GM10248 (cell line): ENCODE data around the gene DNAH17.

Source experiments
- CTCF ChIA-PET: fragments of 300-600 bp; sonication (Branson Sonifier 250); formaldehyde crosslinking; extraction: SDS; loops from one replicate; lab custom pipeline; 2021; ENCODE audit warnings: antibody characterized with exemption; lab: Yijun Ruan, JAX
- POLR2A ChIA-PET: fragments of 350-650 bp; sonication (Branson Sonifier 250); formaldehyde crosslinking; extraction: SDS; loops from one replicate; lab custom pipeline; 2020; ENCODE audit warnings: antibody characterized with exemption; lab: Yijun Ruan, JAX
- DNase-seq: peaks from one replicate; pipeline ENCODE4 v3.0.0; 2012; ENCODE audit errors: extremely low spot score
- TF ChIP-seq, protein P1 (sequence below): IDR thresholded peaks from 2 replicates; pipeline ENCODE4 v1.5.1; 2012; ENCODE audit warnings: mild to moderate bottlenecking, low read depth; ENCODE audit errors: extremely low read depth, missing control alignments, control extremely low read depth

Gene DNAH17

DNA sequence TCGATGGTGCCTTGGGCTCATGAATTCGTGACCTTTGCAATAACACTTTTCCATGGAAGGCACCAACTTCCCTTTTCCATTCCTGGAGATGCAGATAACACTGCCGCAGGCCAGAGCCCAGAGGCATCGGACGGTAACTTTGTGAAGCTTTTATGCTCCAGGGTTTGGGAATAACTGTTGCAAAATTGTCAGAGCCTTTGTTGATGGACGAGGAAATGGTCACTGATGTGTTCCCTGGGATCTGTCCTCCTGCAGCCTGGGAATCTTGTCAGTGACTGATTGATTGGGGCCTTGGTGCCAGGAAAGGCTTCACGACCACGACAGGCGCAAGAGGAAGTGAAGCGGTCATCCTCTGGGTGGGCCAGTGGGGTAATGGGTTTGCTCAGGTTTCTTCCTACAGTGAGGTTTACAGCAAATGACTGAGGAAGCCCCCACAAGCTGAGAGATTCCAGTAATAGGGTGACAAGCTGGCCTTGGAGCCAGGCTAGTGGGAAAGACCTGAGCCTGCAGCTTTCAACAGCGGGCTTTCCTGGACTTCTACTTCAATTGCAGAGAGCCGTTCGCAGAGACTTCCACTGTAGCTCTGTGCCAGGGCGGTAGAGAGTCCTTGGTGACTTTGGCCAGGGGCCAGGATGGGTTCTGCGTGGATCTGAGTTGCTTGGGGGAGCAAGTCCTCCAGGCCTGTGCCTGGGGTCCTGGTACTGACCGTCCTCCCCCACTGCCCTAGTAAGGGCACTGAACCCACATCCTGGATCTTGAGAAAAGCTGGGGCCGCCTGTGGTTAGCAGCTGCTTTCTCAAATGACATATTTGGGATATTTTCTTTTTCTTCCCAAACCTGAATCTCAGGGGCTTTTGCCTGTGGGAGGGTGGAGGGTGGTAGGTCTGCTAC is 161.1 kb downstream of the DNAH17 start:
- TF ChIP-seq, protein P1, sequence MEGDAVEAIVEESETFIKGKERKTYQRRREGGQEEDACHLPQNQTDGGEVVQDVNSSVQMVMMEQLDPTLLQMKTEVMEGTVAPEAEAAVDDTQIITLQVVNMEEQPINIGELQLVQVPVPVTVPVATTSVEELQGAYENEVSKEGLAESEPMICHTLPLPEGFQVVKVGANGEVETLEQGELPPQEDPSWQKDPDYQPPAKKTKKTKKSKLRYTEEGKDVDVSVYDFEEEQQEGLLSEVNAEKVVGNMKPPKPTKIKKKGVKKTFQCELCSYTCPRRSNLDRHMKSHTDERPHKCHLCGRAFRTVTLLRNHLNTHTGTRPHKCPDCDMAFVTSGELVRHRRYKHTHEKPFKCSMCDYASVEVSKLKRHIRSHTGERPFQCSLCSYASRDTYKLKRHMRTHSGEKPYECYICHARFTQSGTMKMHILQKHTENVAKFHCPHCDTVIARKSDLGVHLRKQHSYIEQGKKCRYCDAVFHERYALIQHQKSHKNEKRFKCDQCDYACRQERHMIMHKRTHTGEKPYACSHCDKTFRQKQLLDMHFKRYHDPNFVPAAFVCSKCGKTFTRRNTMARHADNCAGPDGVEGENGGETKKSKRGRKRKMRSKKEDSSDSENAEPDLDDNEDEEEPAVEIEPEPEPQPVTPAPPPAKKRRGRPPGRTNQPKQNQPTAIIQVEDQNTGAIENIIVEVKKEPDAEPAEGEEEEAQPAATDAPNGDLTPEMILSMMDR: no peak
- ChIA-PET CTCF (interaction anchor here (0.7 to 2.6 kb wide), 9 partner anchors 9 to 165 kb away, joined by 3 to 14 read pairs (median 4); no protein-coding TSS in a partner anchor), POLR2A (interaction anchor here (0.5 kb wide), 1 partner anchor 109 kb away, joined by 3 read pairs; no protein-coding TSS in a partner anchor)
- no peak for DNase-seq

DNA sequence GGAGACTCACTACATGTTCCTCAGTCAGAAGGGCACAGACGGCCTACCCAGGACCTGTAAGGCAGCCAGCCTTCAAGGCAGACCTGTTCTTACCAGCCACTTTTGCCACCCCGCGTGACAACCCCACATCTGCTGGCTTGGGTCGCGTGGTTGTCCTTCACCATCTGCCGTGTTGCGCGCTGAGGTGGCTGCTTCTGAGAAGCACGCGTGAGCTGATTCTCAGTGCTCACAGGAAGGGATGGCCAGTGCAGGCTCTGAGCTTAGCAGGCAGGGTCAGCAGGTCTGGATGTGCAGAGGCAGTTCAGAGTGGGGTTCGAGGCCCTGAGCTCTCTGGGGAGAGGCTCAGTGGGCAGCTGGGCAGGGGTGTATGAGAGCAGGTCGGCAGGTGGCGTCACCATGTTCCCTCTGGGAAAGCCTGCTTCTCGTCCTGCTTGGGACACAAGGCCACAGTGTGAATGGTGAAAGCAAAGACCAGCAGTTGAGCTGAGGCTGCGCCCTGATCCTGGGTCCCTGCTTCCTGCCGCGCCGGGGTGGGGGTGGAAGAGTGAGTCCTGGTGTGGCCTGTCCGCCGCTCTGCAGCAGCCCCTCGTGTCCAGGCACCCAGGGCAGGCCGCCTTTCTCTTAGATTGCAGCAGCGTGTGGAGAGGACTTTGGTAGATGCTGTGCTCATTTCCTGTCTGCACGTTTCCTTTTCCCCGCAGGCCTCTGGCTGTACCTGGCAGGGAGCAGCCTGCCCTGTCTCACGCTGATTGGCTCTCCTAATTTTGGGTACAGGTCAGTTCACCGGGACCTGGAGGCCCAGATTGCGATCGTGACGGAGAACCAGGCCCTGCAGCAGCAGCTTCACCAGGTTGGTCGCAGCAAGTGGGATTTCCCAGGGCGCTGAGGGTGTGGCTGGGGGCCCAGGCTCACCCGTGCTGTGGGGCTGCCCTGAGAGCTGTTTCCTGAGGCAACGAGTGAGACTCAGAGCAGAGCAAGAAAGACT is 162.7 kb downstream of the DNAH17 start:
- no peak for DNase-seq
- ChIA-PET POLR2A (interaction anchor here (0.6 kb wide), 1 partner anchor 530 kb away, joined by 3 read pairs; no protein-coding TSS in a partner anchor), CTCF (interaction anchor here (1.3 to 1.9 kb wide), 2 partner anchors 24 to 164 kb away, joined by 3 to 6 read pairs; no protein-coding TSS in a partner anchor)
- TF ChIP-seq, protein P1: no peak

GRCh38 chr17:78412403-78412802 is 164.8 kb downstream of the DNAH17 start:
- CTCF ChIA-PET: interaction anchor here (1.0 to 3.5 kb wide), 4 partner anchors 9 to 24 kb away, joined by 3 to 24 read pairs (median 4); no protein-coding TSS in a partner anchor
- DNase-seq: no peak
- TF ChIP-seq, protein P1: peak; percentile 43
- POLR2A ChIA-PET: interaction anchor here (0.8 kb wide), 1 partner anchor 11 kb away, joined by 4 read pairs; no protein-coding TSS in a partner anchor

GRCh38 chr17:78411241-78411857 is 165.8 kb downstream of the DNAH17 start:
- no peak for DNase-seq
- TF ChIP-seq, protein P1: no peak
- CTCF ChIA-PET: interaction anchor here (1.1 to 3.5 kb wide), 5 partner anchors 10 to 326 kb away, joined by 3 to 24 read pairs (median 3); no protein-coding TSS in a partner anchor
- POLR2A ChIA-PET: interaction anchor here (0.8 kb wide), 1 partner anchor 10 kb away, joined by 4 read pairs; no protein-coding TSS in a partner anchor

DNA sequence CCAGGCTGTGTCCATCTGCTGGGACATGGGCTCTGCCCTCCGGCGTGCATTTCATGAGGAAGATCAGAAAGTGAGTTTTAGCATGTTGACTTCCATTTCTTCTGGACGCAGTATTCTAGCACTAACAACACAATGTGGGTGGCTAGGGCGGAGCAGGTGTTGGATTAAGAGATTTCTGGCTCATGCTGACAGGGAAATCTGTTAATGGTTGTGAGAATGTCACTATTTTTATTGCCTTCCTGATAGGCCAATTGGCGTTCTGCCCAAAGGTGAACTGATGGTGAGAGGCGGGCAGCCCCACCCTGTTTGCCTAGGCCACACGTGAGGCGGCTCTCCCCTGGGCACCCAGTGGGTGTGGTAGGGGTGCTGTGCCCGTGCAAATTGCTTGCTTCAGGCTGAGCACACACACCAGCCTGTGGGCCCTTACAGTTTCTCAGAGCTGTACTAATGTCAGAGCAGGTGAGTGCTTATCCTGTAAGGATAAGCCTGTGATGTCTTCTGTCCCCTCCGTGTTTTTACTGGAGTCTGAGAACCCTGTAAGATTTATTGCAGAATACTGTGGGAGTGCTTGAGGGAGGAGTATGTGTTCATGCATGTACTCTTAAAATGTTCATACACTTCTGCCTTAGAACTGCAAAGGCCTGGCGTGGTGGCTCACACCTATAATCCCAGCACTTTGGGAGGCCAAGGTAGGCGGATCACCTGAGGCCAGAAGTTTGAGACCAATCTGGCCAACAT is 167.8 kb downstream of the DNAH17 start:
- ChIA-PET POLR2A (interaction anchor here (0.7 kb wide), 1 partner anchor 18 kb away, joined by 5 read pairs; no protein-coding TSS in a partner anchor), CTCF (interaction anchor here (3.5 kb wide), 1 partner anchor 12 kb away, joined by 24 read pairs; no protein-coding TSS in a partner anchor)
- TF ChIP-seq, protein P1: no peak
- no peak for DNase-seq
